Activated B cell treated with CpG ODN at 0.5 μM for 24 hours (primary cell): Measurements from ENCODE around the gene C19orf85. TPM values are rescaled to one million over a fixed set of nuclear protein-coding genes. Genes with fewer than 3 reads are reported as not detected.

Experiments
- ATAC-seq: fragments of 200-7000 bp; cut with Tn5 transposase; one replicate; pipeline ENCODE4 v1.10.0; 2021; ENCODE audit warnings: low read depth, mild to moderate bottlenecking, moderate library complexity
- CTCF ChIA-PET: fragments of 350-600 bp; sonication (Branson Sonifier 250); formaldehyde crosslinking; loops from one replicate; lab custom pipeline; 2021; ENCODE audit warnings: antibody characterized with exemption; lab: Charles Lee
- POLR2A ChIA-PET: fragments of 350-600 bp; sonication (Branson Sonifier 250); formaldehyde crosslinking; loops from one replicate; lab custom pipeline; 2021; ENCODE audit warnings: antibody characterized with exemption; lab: Charles Lee
- DNase-seq: peaks from one replicate; pipeline ENCODE4 v3.0.0; 2022
- H3K27ac Mint-ChIP-seq: one replicate; pipeline ENCODE4 v1.8.0; 2020; ENCODE audit warnings: mixed read lengths
- H3K27me3 Mint-ChIP-seq: one replicate; pipeline ENCODE4 v1.8.0; 2021; ENCODE audit warnings: mixed read lengths
- H3K36me3 Mint-ChIP-seq: one replicate; pipeline ENCODE4 v1.8.0; 2021; ENCODE audit warnings: low read depth, mixed read lengths
- H3K4me1 Mint-ChIP-seq: one replicate; pipeline ENCODE4 v1.8.0; 2021; ENCODE audit warnings: mixed read lengths
- H3K4me3 Mint-ChIP-seq: one replicate; pipeline ENCODE4 v1.8.0; 2020; ENCODE audit warnings: mild to moderate bottlenecking, mixed read lengths
- H3K9me3 Mint-ChIP-seq: one replicate; pipeline ENCODE4 v1.8.0; 2020; ENCODE audit warnings: mixed read lengths
- CTCF ChIP-seq: fragments of 200-600 bp; IDR thresholded peaks from one replicate; pipeline ENCODE4 v1.8.0; 2022; ENCODE audit warnings: antibody characterized with exemption, mild to moderate bottlenecking
- intact Hi-C: fragments of 100-400 bp; cut with micrococcal nuclease; formaldehyde crosslinking; loops from one replicate; pipeline ENCODE4 v1.15.1; 2024
- total RNA-seq: library from RNA; stranded (reverse); gene quantifications from 2 replicates; pipeline ENCODE4 v1.2.3, GENCODE V29; 2022

C19orf85 gene
- total RNA-seq, 1 donor from 2014 or later, result not detected

- no peaks in the 10 kb centered on the region for H3K36me3 Mint-ChIP-seq
- H3K9me3 Mint-ChIP-seq, result no peaks in the 10 kb centered on the region
- ATAC-seq (peak; percentile 43), DNase-seq (no peak)
- H3K4me3 Mint-ChIP-seq, result peak overlapping the region; percentile 32
- ChIA-PET CTCF (no interaction called here), POLR2A (interaction anchor here (0.7 to 1.7 kb wide), 2 partner anchors 20 to 34 kb away, joined by 3 to 4 read pairs; partner anchors contain the start of genes ISOC2 and UBE2S)
- no peak overlapping the region for H3K27ac Mint-ChIP-seq
- peaks cover 69% of the 10 kb centered on the region for H3K27me3 Mint-ChIP-seq
- intact Hi-C loops, result no loop called here
- H3K4me1 Mint-ChIP-seq, result peaks cover 17% of the 10 kb centered on the region
- no peak for TF ChIP-seq CTCF
Observed at GRCh38 chr19:55441319-55441691, 23.2 kb downstream of the C19orf85 start.

GRCh38 chr19:55440411-55441105 lies 24.0 kb downstream of the C19orf85 start:
- peaks cover 65% of the 10 kb centered on the region for H3K27me3 Mint-ChIP-seq
- peak overlapping the region; percentile 6 for H3K4me3 Mint-ChIP-seq
- peaks cover 17% of the 10 kb centered on the region for H3K4me1 Mint-ChIP-seq
- ChIA-PET POLR2A (no interaction called here), CTCF (no interaction called here)
- no peaks in the 10 kb centered on the region for H3K9me3 Mint-ChIP-seq
- ATAC-seq, result no peak
- no peak for DNase-seq
- TF ChIP-seq CTCF, result no peak
- no peak overlapping the region for H3K27ac Mint-ChIP-seq
- intact Hi-C loops, result no loop called here
- no peaks in the 10 kb centered on the region for H3K36me3 Mint-ChIP-seq

GRCh38 chr19:55439052-55439451 lies 25.5 kb downstream of the C19orf85 start:
- Mint-ChIP-seq H3K4me3 (no peak overlapping the region), H3K9me3 (no peaks in the 10 kb centered on the region), H3K27ac (peak overlapping the region; percentile 37), H3K36me3 (no peaks in the 10 kb centered on the region), H3K4me1 (peaks cover 17% of the 10 kb centered on the region), H3K27me3 (peaks cover 53% of the 10 kb centered on the region)
- ATAC-seq (no peak), DNase-seq (no peak)
- TF ChIP-seq CTCF, result no peak
- intact Hi-C loops, result no loop called here
- ChIA-PET POLR2A (no interaction called here), CTCF (no interaction called here)

- DNase-seq (no peak), ATAC-seq (peak; percentile 59)
- Mint-ChIP-seq H3K4me1 (peaks cover 14% of the 10 kb centered on the region), H3K27ac (no peak overlapping the region), H3K4me3 (no peak overlapping the region), H3K36me3 (no peaks in the 10 kb centered on the region), H3K9me3 (no peaks in the 10 kb centered on the region), H3K27me3 (peaks cover 48% of the 10 kb centered on the region)
- intact Hi-C loops, result no loop called here
- ChIA-PET POLR2A (no interaction called here), CTCF (no interaction called here)
- no peak for TF ChIP-seq CTCF
Observed at GRCh38 chr19:55437410-55437809, 27.1 kb downstream of the C19orf85 start.

GRCh38 chr19:55436847-55437246 lies 27.7 kb downstream of the C19orf85 start:
- peaks cover 12% of the 10 kb centered on the region for H3K4me1 Mint-ChIP-seq
- no peak overlapping the region for H3K27ac Mint-ChIP-seq
- intact Hi-C loops, result no loop called here
- H3K9me3 Mint-ChIP-seq, result no peaks in the 10 kb centered on the region
- TF ChIP-seq CTCF, result no peak
- peaks cover 51% of the 10 kb centered on the region for H3K27me3 Mint-ChIP-seq
- CTCF ChIA-PET, result no interaction called here
- POLR2A ChIA-PET, result no interaction called here
- ATAC-seq (no peak), DNase-seq (no peak)
- no peaks in the 10 kb centered on the region for H3K36me3 Mint-ChIP-seq
- no peak overlapping the region for H3K4me3 Mint-ChIP-seq
